GM19455 (cell line): ENCODE measurements around the gene EAF2.

ENCODE experiments used
- ATAC-seq: cut with Tn5 transposase; IDR thresholded peaks from one replicate; pipeline ENCODE4 v1.9.1; 2021; ENCODE audit not compliant: unreplicated experiment

Gene EAF2

GRCh38 chr3:121834671-121835464 lies at the start of gene EAF2, which contains the start of gene IQCB1:
EAF2 (plus strand) TSS chr3:121835209; CDS start chr3:121835286, 77 bp downstream.
IQCB1 (minus strand) TSS chr3:121835060; CDS start chr3:121828960, 6,100 bp downstream.
- peak; percentile 98 for ATAC-seq

- ATAC-seq = no peak
These were observed 48.5 kb upstream of the EAF2 start for GRCh38 chr3:121786485-121786884.

GRCh38 chr3:121793078-121793477 lies 41.9 kb upstream of the EAF2 start:
- ATAC-seq = no peak

GRCh38 chr3:121794264-121794983 lies 40.6 kb upstream of the EAF2 start:
- ATAC-seq = peak; percentile 62

- ATAC-seq = no peak
These were observed 38.0 kb upstream of the EAF2 start for GRCh38 chr3:121796970-121797369.

- no peak for ATAC-seq
These were observed 34.1 kb upstream of the EAF2 start for GRCh38 chr3:121800906-121801305.

GRCh38 chr3:121803771-121804320 lies 31.2 kb upstream of the EAF2 start:
- no peak for ATAC-seq

- peak; percentile 99 for ATAC-seq
These were observed 25.8 kb upstream of the EAF2 start for GRCh38 chr3:121809249-121809648.

GRCh38 chr3:121817753-121818152 lies 17.3 kb upstream of the EAF2 start:
- ATAC-seq = no peak

- no peak for ATAC-seq
These were observed 16.4 kb upstream of the EAF2 start for GRCh38 chr3:121818578-121818977.

- ATAC-seq = no peak
These were observed 15.8 kb upstream of the EAF2 start for GRCh38 chr3:121819236-121819635.

- no peak for ATAC-seq
These were observed 13.4 kb upstream of the EAF2 start for GRCh38 chr3:121821421-121822199.

- no peak for ATAC-seq
These were observed 12.0 kb upstream of the EAF2 start for GRCh38 chr3:121822973-121823372.

GRCh38 chr3:121834157-121834670 lies 795 bp upstream of the EAF2 start:
- ATAC-seq = peak; percentile 7

GRCh38 chr3:121835465-121835801 lies 424 bp downstream of the EAF2 start:
- peak; percentile 14 for ATAC-seq

GRCh38 chr3:121836064-121836463 lies 1.1 kb downstream of the EAF2 start:
- no peak for ATAC-seq

GRCh38 chr3:121836481-121836880 lies 1.5 kb downstream of the EAF2 start:
- no peak for ATAC-seq

GRCh38 chr3:121839962-121840361 lies 5.0 kb downstream of the EAF2 start:
- ATAC-seq = no peak

GRCh38 chr3:121844892-121845291 lies 9.9 kb downstream of the EAF2 start:
- ATAC-seq = no peak

- ATAC-seq = no peak
These were observed 17.2 kb downstream of the EAF2 start for GRCh38 chr3:121852256-121852655.

- no peak for ATAC-seq
These were observed 20.5 kb downstream of the EAF2 start for GRCh38 chr3:121855555-121855954.
